ENCODE results near the gene CTAGE9.
"Not testable (repeated sequence)": the region's sequence is repeated elsewhere in the genome, so short reads cannot be mapped to it uniquely, and the experiment has no call there.

Gene CTAGE9

DNA sequence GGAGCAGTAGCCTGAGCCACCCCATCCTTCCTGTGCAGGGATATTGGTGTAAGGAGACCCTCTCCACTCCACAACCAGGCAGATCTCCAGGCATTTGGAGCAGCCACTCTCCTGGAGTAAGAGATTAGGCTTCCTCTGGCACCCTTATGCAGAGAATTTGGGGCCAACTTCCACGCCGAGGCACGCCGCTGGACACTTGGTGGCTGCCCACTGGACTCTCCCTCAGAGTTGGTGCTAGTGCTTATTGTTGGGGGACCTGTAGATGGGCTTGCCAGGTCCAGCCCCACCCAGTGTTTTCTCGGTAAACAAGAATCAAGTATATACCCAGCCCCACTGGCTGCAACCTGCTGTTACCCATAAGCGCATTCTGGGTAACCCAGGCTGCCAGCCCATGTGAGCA is 4.8 kb upstream of the CTAGE9 start:
- H3K4me3 Mint-ChIP-seq; DNase-seq (ENCODE audit: low spot score): not testable (repeated sequence)

DNA sequence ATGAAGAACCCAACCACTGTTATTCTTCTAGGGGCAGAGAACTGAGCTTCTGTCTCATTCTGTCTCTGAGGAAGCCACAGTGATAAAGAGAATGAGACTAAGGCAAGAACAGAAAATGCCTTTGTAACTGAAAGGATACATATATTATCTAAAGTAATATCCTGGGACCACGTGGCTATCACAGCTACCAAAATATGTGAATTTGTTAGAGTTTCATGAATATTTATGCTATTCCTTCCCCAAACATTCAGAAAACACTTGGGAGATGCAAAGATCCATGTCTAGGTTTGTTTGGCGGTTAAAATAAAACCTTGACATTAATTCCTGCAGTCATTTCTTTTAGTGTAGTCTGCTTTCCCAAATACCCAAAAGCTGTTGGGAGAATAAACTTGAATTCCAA is 6.9 kb downstream of the CTAGE9 start:
- H3K4me3 Mint-ChIP-seq; H3K27me3 Mint-ChIP-seq (ENCODE audit: low read depth); H3K27ac Mint-ChIP-seq; H3K36me3 Mint-ChIP-seq (ENCODE audit: low read depth); DNase-seq (ENCODE audit: low spot score); H3K4me1 Mint-ChIP-seq (ENCODE audit: low read depth); H3K9me3 Mint-ChIP-seq: not testable (repeated sequence)

More for the DNA sequence above, 4.8 kb upstream of the CTAGE9 start:
- H3K9me3 Mint-ChIP-seq; H3K4me1 Mint-ChIP-seq (ENCODE audit: low read depth); H3K36me3 Mint-ChIP-seq (ENCODE audit: low read depth); H3K27ac Mint-ChIP-seq; H3K27me3 Mint-ChIP-seq (ENCODE audit: low read depth): not testable (repeated sequence)

DNA sequence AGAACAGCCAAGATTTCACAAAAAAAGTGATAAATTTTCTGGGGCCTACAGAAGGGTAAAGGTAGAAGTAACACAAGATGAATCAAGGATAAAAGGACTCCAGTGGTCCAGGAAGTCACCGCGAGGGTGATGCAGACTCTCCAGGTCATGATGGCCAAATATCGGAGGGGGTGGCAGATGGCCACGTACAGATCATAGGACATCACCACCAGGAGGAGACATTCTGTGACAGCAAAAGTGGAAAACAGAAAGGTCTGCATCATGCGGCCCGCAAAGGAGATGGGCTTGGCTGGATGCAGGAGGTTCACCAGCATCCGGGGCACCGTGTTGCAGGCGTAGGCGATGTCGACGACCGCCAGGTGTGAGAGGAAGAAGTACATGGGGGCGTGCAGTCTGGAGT is 10.0 kb downstream of the CTAGE9 start:
- H3K4me3 Mint-ChIP-seq; H3K36me3 Mint-ChIP-seq (ENCODE audit: low read depth); H3K9me3 Mint-ChIP-seq; H3K27me3 Mint-ChIP-seq (ENCODE audit: low read depth); H3K4me1 Mint-ChIP-seq (ENCODE audit: low read depth); DNase-seq (ENCODE audit: low spot score); H3K27ac Mint-ChIP-seq: not testable (repeated sequence)

DNA sequence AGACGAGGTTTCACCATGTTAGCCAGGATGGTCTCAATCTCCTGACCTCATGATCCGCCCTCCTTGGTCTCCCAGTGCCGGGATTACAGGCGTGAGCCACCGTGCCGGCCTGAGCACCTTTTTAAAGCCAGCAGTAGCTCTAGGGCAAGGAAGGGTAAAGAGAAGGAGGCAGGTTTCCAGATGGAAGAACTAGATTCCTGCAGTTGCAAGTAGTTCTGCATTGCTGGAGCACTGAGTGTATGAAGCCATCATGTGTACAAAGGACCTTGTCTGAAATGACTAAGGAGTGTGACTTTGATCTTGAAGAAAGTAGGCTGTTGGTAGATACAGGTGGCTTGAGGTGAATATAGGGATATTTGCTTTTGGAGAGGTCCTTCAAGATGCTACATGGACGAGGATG is 13.9 kb downstream of the CTAGE9 start:
- Mint-ChIP-seq H3K27ac (no peak overlapping the region), H3K36me3 (ENCODE audit: low read depth) (peaks cover 6% of the 10 kb centered on the region), H3K4me1 (ENCODE audit: low read depth) (peaks cover 11% of the 10 kb centered on the region), H3K4me3 (no peak overlapping the region), H3K27me3 (ENCODE audit: low read depth) (no peaks in the 10 kb centered on the region), H3K9me3 (no peaks in the 10 kb centered on the region)
- DNase-seq (ENCODE audit: low spot score): no peak

DNA sequence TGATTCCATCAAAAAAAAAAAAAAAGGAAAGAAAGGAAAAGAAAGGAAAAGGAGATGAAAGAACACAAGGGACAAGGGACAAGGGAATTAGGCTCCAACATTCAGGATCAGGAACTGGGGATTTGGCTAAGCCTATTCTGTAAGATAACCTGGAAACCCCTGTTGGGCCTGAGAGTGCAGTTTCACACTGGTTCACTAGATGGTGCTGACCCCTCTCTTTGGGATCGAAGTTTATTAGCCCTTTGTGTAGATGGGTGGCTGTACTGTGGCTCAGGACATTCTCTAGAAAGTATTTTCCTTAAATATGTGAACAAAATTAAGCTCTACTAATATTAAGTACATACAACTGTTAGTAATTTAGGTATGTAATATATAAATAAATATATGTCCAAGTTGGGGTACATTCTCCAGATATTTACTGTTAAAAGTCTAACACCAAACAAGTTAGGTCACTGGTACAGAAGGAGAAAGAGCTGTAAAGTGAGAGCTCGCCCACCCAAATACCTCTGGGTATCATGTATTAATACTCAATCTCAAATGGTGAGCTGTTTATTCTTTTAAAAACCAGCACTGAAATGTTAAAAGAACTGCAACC is 15.9 kb downstream of the CTAGE9 start:
- Mint-ChIP-seq H3K9me3 (no peaks in the 10 kb centered on the region), H3K4me1 (ENCODE audit: low read depth) (peaks cover 13% of the 10 kb centered on the region), H3K36me3 (ENCODE audit: low read depth) (peaks cover 6% of the 10 kb centered on the region), H3K27ac (no peak overlapping the region), H3K4me3 (no peak overlapping the region), H3K27me3 (ENCODE audit: low read depth) (no peaks in the 10 kb centered on the region)
- no peak for DNase-seq (ENCODE audit: low spot score)

DNA sequence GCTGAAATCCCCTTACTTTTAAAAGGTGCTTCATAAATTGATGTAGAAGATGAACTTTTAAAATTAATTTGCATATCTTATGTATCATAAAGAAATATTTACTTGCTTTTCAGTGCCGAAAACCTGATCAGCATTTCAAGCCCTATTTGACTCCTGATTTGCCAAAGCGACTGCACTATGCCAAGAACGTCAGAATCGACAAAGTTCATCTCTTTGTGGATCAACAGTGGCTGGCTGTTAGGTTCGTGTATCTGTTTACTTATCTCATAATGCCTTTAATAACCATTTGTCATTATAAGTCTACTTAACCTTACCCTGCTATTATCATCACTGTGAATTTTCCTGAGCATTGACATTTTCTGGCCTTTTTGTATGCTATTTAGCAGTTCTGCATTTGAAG is 17.4 kb downstream of the CTAGE9 start:
- H3K4me1 Mint-ChIP-seq (ENCODE audit: low read depth): peaks cover 27% of the 10 kb centered on the region
- H3K9me3 Mint-ChIP-seq: peaks cover 6% of the 10 kb centered on the region
- no peaks in the 10 kb centered on the region for H3K27me3 Mint-ChIP-seq (ENCODE audit: low read depth)
- peaks cover 15% of the 10 kb centered on the region for H3K36me3 Mint-ChIP-seq (ENCODE audit: low read depth)
- no peak overlapping the region for H3K27ac Mint-ChIP-seq
- no peak overlapping the region for H3K4me3 Mint-ChIP-seq
- no peak for DNase-seq (ENCODE audit: low spot score)

DNA sequence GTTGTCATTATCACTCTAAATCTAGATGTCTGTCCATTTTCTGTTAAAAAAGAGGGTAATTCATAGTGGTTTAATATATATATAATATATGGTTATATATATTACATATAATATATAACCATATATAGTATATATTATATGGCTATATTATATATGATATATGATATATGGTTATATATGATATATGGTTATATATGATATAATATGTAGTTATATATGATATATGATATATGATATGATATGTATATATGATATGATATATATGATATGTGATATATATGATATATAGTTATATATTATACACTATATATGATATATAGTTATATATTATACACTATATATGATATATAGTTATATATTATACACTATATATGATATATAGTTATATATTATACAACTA is 18.2 kb downstream of the CTAGE9 start:
- H3K27me3 Mint-ChIP-seq (ENCODE audit: low read depth): no peaks in the 10 kb centered on the region
- H3K9me3 Mint-ChIP-seq: peaks cover 6% of the 10 kb centered on the region
- no peak overlapping the region for H3K27ac Mint-ChIP-seq
- no peak for DNase-seq (ENCODE audit: low spot score)
- no peak overlapping the region for H3K4me3 Mint-ChIP-seq
- peaks cover 20% of the 10 kb centered on the region for H3K36me3 Mint-ChIP-seq (ENCODE audit: low read depth)
- H3K4me1 Mint-ChIP-seq (ENCODE audit: low read depth): peaks cover 31% of the 10 kb centered on the region

DNA sequence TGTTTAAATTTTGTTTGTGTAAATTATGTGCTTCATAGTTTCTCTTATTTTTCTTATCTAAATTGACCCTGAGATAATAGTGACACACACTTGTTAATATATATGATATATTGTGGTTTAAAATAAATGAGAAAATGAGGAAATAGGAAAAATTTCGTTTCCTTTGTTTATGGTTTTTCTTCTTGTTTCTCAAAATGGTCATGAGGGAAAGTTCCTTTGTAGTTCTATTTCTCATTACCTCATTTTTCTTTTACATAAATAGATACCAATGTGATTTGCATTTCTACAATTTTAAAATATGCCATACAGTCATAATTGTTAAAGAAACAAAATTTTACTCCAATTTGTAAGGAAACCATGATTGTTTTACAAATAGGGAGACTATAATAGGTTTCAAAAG is 18.8 kb downstream of the CTAGE9 start:
- peaks cover 35% of the 10 kb centered on the region for H3K4me1 Mint-ChIP-seq (ENCODE audit: low read depth)
- H3K27ac Mint-ChIP-seq: peak overlapping the region; percentile 31
- peaks cover 22% of the 10 kb centered on the region for H3K36me3 Mint-ChIP-seq (ENCODE audit: low read depth)
- peaks cover 6% of the 10 kb centered on the region for H3K9me3 Mint-ChIP-seq
- DNase-seq (ENCODE audit: low spot score): no peak
- H3K4me3 Mint-ChIP-seq: no peak overlapping the region
- H3K27me3 Mint-ChIP-seq (ENCODE audit: low read depth): no peaks in the 10 kb centered on the region

DNA sequence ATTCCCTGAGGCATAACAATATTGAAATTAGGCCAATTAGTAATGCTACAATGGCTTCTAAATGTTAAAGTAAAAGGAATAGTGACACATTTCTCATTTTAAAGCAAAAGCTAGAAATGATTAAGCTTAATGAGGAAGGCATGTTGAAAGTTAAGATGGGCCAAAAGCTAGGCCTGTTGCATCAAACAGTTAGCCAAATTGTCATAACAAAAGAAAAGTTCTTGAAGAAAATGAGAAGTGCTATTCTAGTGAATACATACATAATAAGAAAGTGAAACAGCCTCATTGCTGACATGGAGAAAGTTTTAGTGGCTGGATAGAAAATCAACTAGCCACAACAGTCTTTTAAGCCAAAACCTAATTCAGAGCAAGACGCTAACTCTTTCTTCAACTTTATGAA is 22.5 kb downstream of the CTAGE9 start:
- peak overlapping the region; percentile 77 for H3K27ac Mint-ChIP-seq
- peaks cover 23% of the 10 kb centered on the region for H3K36me3 Mint-ChIP-seq (ENCODE audit: low read depth)
- peaks cover 6% of the 10 kb centered on the region for H3K9me3 Mint-ChIP-seq
- H3K4me3 Mint-ChIP-seq: peak overlapping the region; percentile 60
- H3K4me1 Mint-ChIP-seq (ENCODE audit: low read depth): peaks cover 50% of the 10 kb centered on the region
- DNase-seq (ENCODE audit: low spot score): peak; percentile 19
- no peaks in the 10 kb centered on the region for H3K27me3 Mint-ChIP-seq (ENCODE audit: low read depth)

DNA sequence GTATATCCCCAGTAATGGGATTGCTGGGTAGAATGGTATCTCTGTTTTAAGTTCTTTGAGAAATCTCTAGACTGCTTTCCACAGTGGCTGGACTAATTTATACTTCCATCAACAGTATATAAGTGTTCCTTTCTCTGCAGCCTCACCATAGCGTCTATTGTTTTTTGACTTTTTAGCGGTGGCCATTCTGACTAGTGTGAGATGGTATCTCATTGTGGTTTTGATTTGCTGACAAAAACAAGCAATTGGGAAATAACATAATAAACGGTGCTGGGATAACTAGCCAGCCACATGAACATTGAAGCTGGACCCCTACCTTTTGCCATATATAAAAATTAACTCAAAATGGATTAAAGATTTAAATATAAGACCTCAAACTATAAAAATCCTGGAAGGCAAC is 23.8 kb downstream of the CTAGE9 start:
- peak; percentile 34 for DNase-seq (ENCODE audit: low spot score)
- Mint-ChIP-seq H3K27me3 (ENCODE audit: low read depth) (no peaks in the 10 kb centered on the region), H3K36me3 (ENCODE audit: low read depth) (peaks cover 27% of the 10 kb centered on the region), H3K4me1 (ENCODE audit: low read depth) (peaks cover 54% of the 10 kb centered on the region), H3K9me3 (peaks cover 6% of the 10 kb centered on the region), H3K4me3 (peak overlapping the region; percentile 2), H3K27ac (peak overlapping the region; percentile 73)

DNA sequence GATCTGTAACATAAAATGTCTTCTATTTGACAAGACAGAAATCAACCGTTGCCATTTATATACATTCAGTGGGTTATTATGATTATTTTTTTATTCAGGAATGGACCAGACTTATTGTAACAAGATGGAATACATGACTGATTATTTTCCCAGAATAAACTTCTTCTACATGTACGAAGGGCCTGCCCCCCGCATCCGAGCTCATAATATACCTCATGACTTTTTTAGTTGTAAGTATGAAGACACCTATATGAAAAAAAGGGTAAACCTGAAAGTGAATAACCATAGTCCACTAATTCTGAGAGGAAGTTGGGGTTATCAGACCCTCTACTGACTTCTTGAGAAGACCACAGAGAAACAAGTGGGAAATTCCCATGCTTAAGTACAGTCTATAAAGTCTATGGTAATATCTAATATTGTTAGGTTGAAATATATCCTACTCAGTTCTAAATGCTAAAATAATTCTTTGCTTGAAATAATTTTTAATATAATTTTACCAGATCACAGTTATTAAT is 25.5 kb downstream of the CTAGE9 start:
- Mint-ChIP-seq H3K27ac (peak overlapping the region; percentile 31), H3K27me3 (ENCODE audit: low read depth) (no peaks in the 10 kb centered on the region), H3K4me3 (peak overlapping the region; percentile 42)

DNA sequence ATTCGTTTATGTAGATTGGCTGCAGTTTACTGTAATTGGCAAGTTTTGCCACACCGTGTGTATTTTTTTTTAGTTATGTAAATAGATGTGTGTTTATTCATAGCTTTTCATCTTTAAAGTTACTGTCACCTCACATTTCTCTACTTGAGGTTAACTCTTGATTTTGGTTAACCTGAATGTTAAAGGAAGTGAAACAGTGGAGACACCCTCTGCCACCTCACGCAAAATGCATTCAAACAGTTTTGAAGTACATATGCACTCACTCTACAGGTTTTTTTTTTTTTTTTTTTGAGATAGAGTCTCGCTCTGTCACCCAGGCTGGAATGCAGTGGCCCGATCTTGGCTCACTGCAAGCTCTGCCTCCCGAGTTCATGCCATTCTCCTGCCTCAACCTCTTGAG is 27.3 kb downstream of the CTAGE9 start:
- Mint-ChIP-seq H3K4me1 (ENCODE audit: low read depth) (peaks cover 43% of the 10 kb centered on the region), H3K36me3 (ENCODE audit: low read depth) (peaks cover 34% of the 10 kb centered on the region), H3K27me3 (ENCODE audit: low read depth) (no peaks in the 10 kb centered on the region), H3K4me3 (peak overlapping the region; percentile 7), H3K9me3 (no peaks in the 10 kb centered on the region), H3K27ac (peak overlapping the region; percentile 73)
- DNase-seq (ENCODE audit: low spot score): peak; percentile 48

More for the DNA sequence above, 25.5 kb downstream of the CTAGE9 start:
- DNase-seq (ENCODE audit: low spot score): peak; percentile 43
- peaks cover 56% of the 10 kb centered on the region for H3K4me1 Mint-ChIP-seq (ENCODE audit: low read depth)
- H3K9me3 Mint-ChIP-seq: peaks cover 6% of the 10 kb centered on the region
- H3K36me3 Mint-ChIP-seq (ENCODE audit: low read depth): peaks cover 32% of the 10 kb centered on the region

DNA sequence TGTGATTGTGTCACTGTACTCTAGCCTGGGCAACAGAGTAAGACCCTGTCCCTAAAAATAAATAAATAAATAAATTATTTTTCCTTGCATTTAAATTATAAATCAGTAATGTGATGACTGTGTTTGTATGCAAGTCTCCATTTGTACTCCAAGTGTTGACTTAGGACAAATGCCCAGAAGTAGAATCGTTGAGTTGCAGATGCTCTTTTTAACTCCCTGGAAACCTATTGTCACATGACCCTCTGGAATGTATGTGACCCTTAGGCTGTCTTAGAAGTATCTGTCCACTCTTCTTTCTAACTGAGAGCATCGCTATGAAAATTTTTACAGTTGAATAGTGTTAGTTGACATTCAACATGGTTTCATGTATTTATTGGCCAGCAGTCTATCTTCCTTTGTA is 28.4 kb downstream of the CTAGE9 start:
- Mint-ChIP-seq H3K27ac (no peak overlapping the region), H3K4me1 (ENCODE audit: low read depth) (peaks cover 33% of the 10 kb centered on the region), H3K36me3 (ENCODE audit: low read depth) (peaks cover 28% of the 10 kb centered on the region), H3K9me3 (no peaks in the 10 kb centered on the region), H3K4me3 (peak overlapping the region; percentile 25), H3K27me3 (ENCODE audit: low read depth) (no peaks in the 10 kb centered on the region)
- no peak for DNase-seq (ENCODE audit: low spot score)

DNA sequence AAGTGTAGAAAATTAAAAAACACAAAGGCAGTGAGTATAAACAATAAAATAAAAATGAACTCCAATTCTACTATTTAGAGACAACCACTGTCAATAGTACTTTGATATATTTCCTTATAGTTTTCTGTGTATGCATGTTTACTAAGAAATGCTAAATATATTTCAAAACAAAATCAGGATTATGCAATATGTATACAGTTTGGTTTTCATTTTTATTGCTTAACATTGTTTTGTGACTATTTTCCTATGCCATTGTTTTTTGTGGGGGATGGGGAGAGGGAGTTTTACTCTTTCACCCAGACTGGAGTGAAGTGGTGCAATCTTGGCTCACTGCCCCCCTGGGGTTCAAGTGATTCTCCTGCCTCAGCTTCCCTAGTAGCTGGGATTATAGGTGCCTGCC is 29.2 kb downstream of the CTAGE9 start:
- no peak for DNase-seq (ENCODE audit: low spot score)
- Mint-ChIP-seq H3K4me3 (no peak overlapping the region), H3K27me3 (ENCODE audit: low read depth) (no peaks in the 10 kb centered on the region), H3K4me1 (ENCODE audit: low read depth) (peaks cover 25% of the 10 kb centered on the region), H3K9me3 (no peaks in the 10 kb centered on the region), H3K27ac (no peak overlapping the region), H3K36me3 (ENCODE audit: low read depth) (peaks cover 27% of the 10 kb centered on the region)

DNA sequence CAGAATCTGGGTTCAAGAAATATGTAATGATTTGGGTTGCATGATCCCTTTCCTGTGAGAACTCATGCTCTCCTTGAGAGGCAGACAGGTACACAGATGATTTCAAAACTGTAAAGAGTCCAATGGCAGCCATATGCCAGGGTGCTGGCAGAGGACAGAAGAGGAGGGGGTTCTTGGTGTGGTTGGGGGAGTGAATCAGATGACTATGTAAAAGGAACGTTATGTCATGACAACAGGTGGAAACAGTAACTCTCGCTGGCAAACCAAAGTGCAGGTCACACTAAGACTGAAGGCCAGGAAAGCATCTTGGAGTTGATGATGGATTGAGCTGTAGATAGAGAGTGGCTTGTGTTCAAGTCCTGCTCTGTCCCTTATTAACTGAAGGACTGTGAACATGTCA is 29.9 kb downstream of the CTAGE9 start:
- Mint-ChIP-seq H3K4me3 (no peak overlapping the region), H3K27ac (no peak overlapping the region), H3K36me3 (ENCODE audit: low read depth) (peaks cover 30% of the 10 kb centered on the region), H3K4me1 (ENCODE audit: low read depth) (peaks cover 19% of the 10 kb centered on the region), H3K9me3 (no peaks in the 10 kb centered on the region), H3K27me3 (ENCODE audit: low read depth) (no peaks in the 10 kb centered on the region)
- DNase-seq (ENCODE audit: low spot score): no peak

All from T-helper 2 cell treated with Interferon-gamma antibody and Interleukin-4, amounts not matched to agents 5 μg/mL and 100 μg/mL, for 36 hours (primary cell).